Left kidney (tissue), 2 donors: ENCODE results near the gene PNPLA7. TPM values are rescaled to one million over a fixed set of nuclear protein-coding genes. Genes with fewer than 3 reads are reported as not detected.

Source experiments
- DNase-seq: peaks from one replicate; pipeline ENCODE4 v3.0.0-alpha.2; 2013
- polyA plus RNA-seq: library from polyadenylated mRNA; unstranded; fragments of 120-200 nt; gene quantifications from one replicate; pipeline ENCODE4 v1.2.1, GENCODE V29; 2013; ENCODE audit not compliant: insufficient read length

The PNPLA7 gene
- polyA plus RNA-seq, 1 donor = 3.7 TPM

- no peak for DNase-seq
Observed at GRCh38 chr9:137436761-137437600, 113.2 kb downstream of the PNPLA7 start.

- DNase-seq = no peak
Observed at GRCh38 chr9:137435980-137436760, 114.0 kb downstream of the PNPLA7 start.

- DNase-seq = no peak
Observed at GRCh38 chr9:137435381-137435891, 114.8 kb downstream of the PNPLA7 start.

- DNase-seq = no peak
Observed at GRCh38 chr9:137434498-137435380, 115.5 kb downstream of the PNPLA7 start.

GRCh38 chr9:137433916-137434431, 116.2 kb downstream of the PNPLA7 start:
- DNase-seq = no peak

GRCh38 chr9:137433349-137433915, 116.8 kb downstream of the PNPLA7 start:
- no peak for DNase-seq

GRCh38 chr9:137432687-137433348, 117.4 kb downstream of the PNPLA7 start:
- DNase-seq = no peak

- DNase-seq = no peak
Observed at GRCh38 chr9:137431416-137431931, 118.7 kb downstream of the PNPLA7 start.

GRCh38 chr9:137430723-137431415, 119.3 kb downstream of the PNPLA7 start:
- no peak for DNase-seq

GRCh38 chr9:137429974-137430722, 120.1 kb downstream of the PNPLA7 start:
- no peak for DNase-seq

GRCh38 chr9:137429546-137429890, 120.7 kb downstream of the PNPLA7 start:
- DNase-seq = no peak

GRCh38 chr9:137428841-137429545, 121.2 kb downstream of the PNPLA7 start:
- DNase-seq = no peak

GRCh38 chr9:137428311-137428630, 121.9 kb downstream of the PNPLA7 start:
- DNase-seq = no peak

GRCh38 chr9:137427454-137428310, 122.5 kb downstream of the PNPLA7 start:
- no peak for DNase-seq

- no peak for DNase-seq
Observed at GRCh38 chr9:137426018-137426681, 124.1 kb downstream of the PNPLA7 start.

GRCh38 chr9:137423514-137424291, 126.5 kb downstream of the PNPLA7 start:
- no peak for DNase-seq
